ENCODE results near the gene ATP12A. TPM values are rescaled to one million over a fixed set of nuclear protein-coding genes. Genes with fewer than 3 reads are reported as not detected.

ATP12A gene
- total RNA-seq, 1 experiment from 2014 or later, result not detected

- Histone ChIP-seq H3K9ac (ENCODE audit: low read length) (no peak overlapping the region), H3K9me2 (replicated peaks; ENCODE audit: insufficient read depth, low read length) (no peaks in the 10 kb centered on the region), H3K4me1 (ENCODE audit: low read length) (peaks cover 8% of the 10 kb centered on the region), H3K36me3 (ENCODE audit: insufficient read depth, low read length) (no peaks in the 10 kb centered on the region), H4K20me1 (ENCODE audit: insufficient read depth, low read depth, low read length) (no peaks in the 10 kb centered on the region), H2AFZ (ENCODE audit: low read length) (no peak overlapping the region), H3K27me3 (ENCODE audit: low read length) (no peaks in the 10 kb centered on the region), H3K27ac (ENCODE audit: low read length) (no peak overlapping the region), H3K4me2 (ENCODE audit: low read depth, low read length, poor library complexity, severe bottlenecking) (no peak overlapping the region), H3K4me3 (ENCODE audit: low read length) (no peak overlapping the region), H3K9me3 (ENCODE audit: low read length) (no peaks in the 10 kb centered on the region), H3K79me2 (ENCODE audit: low read length) (no peaks in the 10 kb centered on the region)
- DNase-seq, result no peak
Measured at GRCh38 chr13:24644036-24644435, 36.2 kb upstream of the ATP12A start.

DNA sequence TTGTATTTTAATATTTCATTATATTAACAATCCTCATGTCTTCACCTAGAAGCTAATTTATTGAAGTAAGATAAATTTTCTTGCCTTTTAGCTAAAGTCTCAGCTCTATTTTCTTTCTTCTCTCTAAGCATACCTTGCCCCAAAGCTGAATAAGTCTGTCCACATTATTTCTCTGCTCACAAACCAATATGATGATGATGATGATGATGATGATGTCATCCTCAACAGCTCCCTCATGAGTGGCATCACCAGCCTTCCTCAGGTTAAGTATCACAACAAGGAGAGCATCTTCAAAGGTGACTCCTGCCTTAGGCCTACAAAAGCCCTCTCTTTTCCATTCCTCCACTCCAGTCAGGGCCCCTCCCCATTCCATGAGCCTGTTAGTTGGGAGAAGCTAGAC is 31.9 kb upstream of the ATP12A start:
- H3K36me3 ChIP-seq (ENCODE audit: insufficient read depth, low read length), result no peaks in the 10 kb centered on the region
- H3K27me3 ChIP-seq (ENCODE audit: low read length), result no peaks in the 10 kb centered on the region
- no peak overlapping the region for H3K9ac ChIP-seq (ENCODE audit: low read length)
- no peaks in the 10 kb centered on the region for H4K20me1 ChIP-seq (ENCODE audit: insufficient read depth, low read depth, low read length)
- no peaks in the 10 kb centered on the region for H3K9me2 ChIP-seq (replicated peaks; ENCODE audit: insufficient read depth, low read length)
- no peak overlapping the region for H3K4me2 ChIP-seq (ENCODE audit: low read depth, low read length, poor library complexity, severe bottlenecking)
- peaks cover 6% of the 10 kb centered on the region for H3K4me1 ChIP-seq (ENCODE audit: low read length)
- no peaks in the 10 kb centered on the region for H3K79me2 ChIP-seq (ENCODE audit: low read length)
- no peak overlapping the region for H3K4me3 ChIP-seq (ENCODE audit: low read length)
- no peak overlapping the region for H2AFZ ChIP-seq (ENCODE audit: low read length)
- no peaks in the 10 kb centered on the region for H3K9me3 ChIP-seq (ENCODE audit: low read length)
- no peak for DNase-seq
- no peak overlapping the region for H3K27ac ChIP-seq (ENCODE audit: low read length)

- Histone ChIP-seq H4K20me1 (ENCODE audit: insufficient read depth, low read depth, low read length) (no peaks in the 10 kb centered on the region), H3K4me1 (ENCODE audit: low read length) (no peaks in the 10 kb centered on the region), H3K4me3 (ENCODE audit: low read length) (no peak overlapping the region), H3K36me3 (ENCODE audit: insufficient read depth, low read length) (no peaks in the 10 kb centered on the region), H2AFZ (ENCODE audit: low read length) (no peak overlapping the region), H3K9me3 (ENCODE audit: low read length) (no peaks in the 10 kb centered on the region), H3K27me3 (ENCODE audit: low read length) (no peaks in the 10 kb centered on the region), H3K9ac (ENCODE audit: low read length) (no peak overlapping the region), H3K27ac (ENCODE audit: low read length) (no peak overlapping the region), H3K9me2 (replicated peaks; ENCODE audit: insufficient read depth, low read length) (no peaks in the 10 kb centered on the region), H3K4me2 (ENCODE audit: low read depth, low read length, poor library complexity, severe bottlenecking) (no peak overlapping the region), H3K79me2 (ENCODE audit: low read length) (no peaks in the 10 kb centered on the region)
- no peak for DNase-seq
Measured at GRCh38 chr13:24648983-24649687, 31.1 kb upstream of the ATP12A start.

DNA sequence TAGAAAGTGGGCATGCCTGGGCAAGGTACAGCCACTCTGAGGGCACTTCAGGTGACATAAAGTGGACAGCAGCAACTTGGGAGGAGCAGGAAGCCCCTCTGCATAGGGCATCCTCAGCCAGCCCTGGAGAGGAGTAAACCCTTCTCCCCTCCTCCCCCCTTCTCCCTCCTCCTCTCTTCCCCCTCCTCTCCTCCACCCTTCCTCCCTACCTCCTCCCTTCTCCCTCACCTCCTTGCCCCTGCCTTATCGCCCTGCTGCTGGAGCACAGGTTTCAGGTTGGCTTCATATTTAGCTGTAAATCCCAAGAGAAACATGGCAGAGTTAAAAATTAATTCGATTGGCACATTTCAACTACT is 30.5 kb upstream of the ATP12A start:
- DNase-seq, result no peak
- no peak overlapping the region for H3K4me3 ChIP-seq (ENCODE audit: low read length)
- H3K27ac ChIP-seq (ENCODE audit: low read length), result no peak overlapping the region
- H3K9ac ChIP-seq (ENCODE audit: low read length), result no peak overlapping the region
- no peak overlapping the region for H3K4me2 ChIP-seq (ENCODE audit: low read depth, low read length, poor library complexity, severe bottlenecking)
- H3K27me3 ChIP-seq (ENCODE audit: low read length), result no peaks in the 10 kb centered on the region
- no peaks in the 10 kb centered on the region for H3K79me2 ChIP-seq (ENCODE audit: low read length)
- H4K20me1 ChIP-seq (ENCODE audit: insufficient read depth, low read depth, low read length), result no peaks in the 10 kb centered on the region
- H2AFZ ChIP-seq (ENCODE audit: low read length), result no peak overlapping the region
- no peaks in the 10 kb centered on the region for H3K36me3 ChIP-seq (ENCODE audit: insufficient read depth, low read length)
- H3K4me1 ChIP-seq (ENCODE audit: low read length), result no peaks in the 10 kb centered on the region
- H3K9me3 ChIP-seq (ENCODE audit: low read length), result no peaks in the 10 kb centered on the region
- H3K9me2 ChIP-seq (replicated peaks; ENCODE audit: insufficient read depth, low read length), result no peaks in the 10 kb centered on the region

DNA sequence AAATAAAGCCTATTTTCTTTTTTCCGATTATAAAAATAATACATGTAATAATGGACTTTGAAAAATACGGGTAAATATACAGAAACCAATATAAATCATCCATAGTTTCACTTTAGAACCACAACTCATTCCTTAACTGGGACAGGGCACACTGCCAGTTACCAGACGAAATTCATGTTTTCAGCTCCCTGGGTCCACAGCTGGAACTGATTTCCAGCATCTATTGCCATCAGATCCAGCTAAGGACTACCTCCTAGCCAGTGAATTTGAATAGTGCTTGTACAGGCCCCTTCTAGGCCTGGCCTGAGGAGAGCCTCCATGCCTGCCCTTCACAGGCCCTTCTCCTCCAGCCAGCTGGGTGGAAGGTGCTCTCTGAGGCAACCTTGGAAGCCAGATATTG is 30.0 kb upstream of the ATP12A start:
- H3K4me2 ChIP-seq (ENCODE audit: low read depth, low read length, poor library complexity, severe bottlenecking), result no peak overlapping the region
- no peak overlapping the region for H3K4me3 ChIP-seq (ENCODE audit: low read length)
- no peaks in the 10 kb centered on the region for H3K27me3 ChIP-seq (ENCODE audit: low read length)
- H3K36me3 ChIP-seq (ENCODE audit: insufficient read depth, low read length), result no peaks in the 10 kb centered on the region
- no peak overlapping the region for H3K9ac ChIP-seq (ENCODE audit: low read length)
- H4K20me1 ChIP-seq (ENCODE audit: insufficient read depth, low read depth, low read length), result no peaks in the 10 kb centered on the region
- no peaks in the 10 kb centered on the region for H3K4me1 ChIP-seq (ENCODE audit: low read length)
- no peaks in the 10 kb centered on the region for H3K79me2 ChIP-seq (ENCODE audit: low read length)
- H3K9me2 ChIP-seq (replicated peaks; ENCODE audit: insufficient read depth, low read length), result no peaks in the 10 kb centered on the region
- H2AFZ ChIP-seq (ENCODE audit: low read length), result no peak overlapping the region
- no peak for DNase-seq
- no peaks in the 10 kb centered on the region for H3K9me3 ChIP-seq (ENCODE audit: low read length)
- H3K27ac ChIP-seq (ENCODE audit: low read length), result no peak overlapping the region

DNA sequence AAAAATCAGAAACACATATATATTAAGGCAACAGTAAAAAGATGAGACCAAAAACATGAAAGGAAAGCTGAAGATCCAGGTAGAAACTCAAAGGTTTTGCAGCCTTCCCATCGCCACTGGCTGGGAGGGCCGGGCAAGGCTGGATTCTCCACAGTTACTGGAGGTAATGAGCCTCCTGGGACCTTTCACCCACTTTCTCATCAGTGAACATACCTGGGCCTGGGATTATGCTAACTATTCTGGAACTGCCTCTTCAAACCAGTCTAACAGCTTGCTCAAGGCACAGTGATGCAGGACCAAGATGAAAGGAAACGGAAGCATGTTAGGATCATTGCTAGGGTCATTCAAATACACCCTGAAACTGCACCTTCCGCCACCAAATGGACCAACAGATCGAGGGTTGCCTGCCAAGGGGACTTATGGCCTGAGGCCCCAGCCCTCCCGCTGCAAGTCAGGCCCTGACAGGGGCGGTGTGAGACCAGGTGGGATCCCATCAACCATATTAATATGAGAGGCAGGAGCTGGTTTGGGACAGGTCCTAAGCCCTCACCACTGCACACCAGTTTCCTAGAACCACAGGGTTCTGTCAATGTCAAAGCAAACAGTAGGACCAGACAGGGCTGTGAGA is 28.4 kb upstream of the ATP12A start:
- Histone ChIP-seq H3K27me3 (ENCODE audit: low read length) (no peaks in the 10 kb centered on the region), H3K9me2 (replicated peaks; ENCODE audit: insufficient read depth, low read length) (no peaks in the 10 kb centered on the region), H3K9ac (ENCODE audit: low read length) (no peak overlapping the region), H3K4me2 (ENCODE audit: low read depth, low read length, poor library complexity, severe bottlenecking) (no peak overlapping the region), H3K4me1 (ENCODE audit: low read length) (no peaks in the 10 kb centered on the region), H3K27ac (ENCODE audit: low read length) (no peak overlapping the region), H4K20me1 (ENCODE audit: insufficient read depth, low read depth, low read length) (no peaks in the 10 kb centered on the region), H2AFZ (ENCODE audit: low read length) (no peak overlapping the region), H3K4me3 (ENCODE audit: low read length) (no peak overlapping the region), H3K9me3 (ENCODE audit: low read length) (no peaks in the 10 kb centered on the region), H3K36me3 (ENCODE audit: insufficient read depth, low read length) (no peaks in the 10 kb centered on the region), H3K79me2 (ENCODE audit: low read length) (no peaks in the 10 kb centered on the region)
- no peak for DNase-seq

DNA sequence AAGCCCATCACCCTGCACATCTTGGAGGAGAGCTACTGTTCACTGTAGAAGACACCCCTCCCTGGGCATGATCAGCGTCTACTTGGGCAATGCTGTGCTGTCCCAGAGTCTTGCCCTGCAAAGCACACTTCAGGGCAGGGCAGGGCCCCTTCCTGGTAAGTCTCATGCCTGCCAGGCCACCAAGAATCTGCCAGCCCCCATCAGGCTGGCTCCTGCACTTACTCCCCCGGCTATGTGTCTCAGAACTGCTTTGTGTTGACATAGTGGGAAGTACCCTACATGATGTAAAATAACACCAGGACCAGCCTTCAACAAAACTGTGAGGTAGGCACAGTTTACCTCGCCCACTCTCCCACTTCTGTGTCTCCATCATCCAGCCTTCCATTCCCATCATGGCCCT is 27.8 kb upstream of the ATP12A start:
- Histone ChIP-seq H3K36me3 (ENCODE audit: insufficient read depth, low read length) (no peaks in the 10 kb centered on the region), H3K9ac (ENCODE audit: low read length) (no peak overlapping the region), H3K9me3 (ENCODE audit: low read length) (no peaks in the 10 kb centered on the region), H3K9me2 (replicated peaks; ENCODE audit: insufficient read depth, low read length) (no peaks in the 10 kb centered on the region), H3K27ac (ENCODE audit: low read length) (no peak overlapping the region), H4K20me1 (ENCODE audit: insufficient read depth, low read depth, low read length) (no peaks in the 10 kb centered on the region), H3K4me2 (ENCODE audit: low read depth, low read length, poor library complexity, severe bottlenecking) (no peak overlapping the region), H3K27me3 (ENCODE audit: low read length) (no peaks in the 10 kb centered on the region), H2AFZ (ENCODE audit: low read length) (no peak overlapping the region), H3K4me1 (ENCODE audit: low read length) (no peaks in the 10 kb centered on the region), H3K79me2 (ENCODE audit: low read length) (no peaks in the 10 kb centered on the region), H3K4me3 (ENCODE audit: low read length) (no peak overlapping the region)
- DNase-seq, result no peak

DNA sequence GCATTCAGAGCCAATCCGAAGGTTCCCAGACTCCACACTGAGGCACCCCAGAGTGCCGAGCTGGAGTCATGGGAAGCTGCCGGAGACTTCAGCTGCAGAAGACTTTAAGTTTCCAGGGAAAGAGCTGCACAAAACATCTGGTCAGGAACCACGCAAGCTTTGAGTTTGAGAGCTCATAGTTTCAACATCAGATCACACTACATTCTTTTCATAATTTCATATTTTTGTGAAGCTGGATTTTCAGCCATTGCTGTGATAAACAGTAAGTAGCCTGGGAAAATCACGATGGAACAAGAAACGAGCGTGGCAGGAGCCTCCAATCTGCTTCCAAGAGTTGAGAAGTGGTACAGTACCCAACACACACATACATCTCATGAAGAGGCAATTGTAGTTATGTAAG is 25.5 kb upstream of the ATP12A start:
- no peaks in the 10 kb centered on the region for H3K27me3 ChIP-seq (ENCODE audit: low read length)
- no peak overlapping the region for H3K9ac ChIP-seq (ENCODE audit: low read length)
- H3K4me3 ChIP-seq (ENCODE audit: low read length), result no peak overlapping the region

More for the DNA sequence above, 25.5 kb upstream of the ATP12A start:
- Histone ChIP-seq H3K9me2 (replicated peaks; ENCODE audit: insufficient read depth, low read length) (no peaks in the 10 kb centered on the region), H3K4me2 (ENCODE audit: low read depth, low read length, poor library complexity, severe bottlenecking) (no peak overlapping the region), H2AFZ (ENCODE audit: low read length) (no peak overlapping the region), H4K20me1 (ENCODE audit: insufficient read depth, low read depth, low read length) (no peaks in the 10 kb centered on the region), H3K36me3 (ENCODE audit: insufficient read depth, low read length) (no peaks in the 10 kb centered on the region), H3K9me3 (ENCODE audit: low read length) (no peaks in the 10 kb centered on the region), H3K79me2 (ENCODE audit: low read length) (no peaks in the 10 kb centered on the region), H3K4me1 (ENCODE audit: low read length) (peaks cover 15% of the 10 kb centered on the region), H3K27ac (ENCODE audit: low read length) (no peak overlapping the region)
- DNase-seq, result no peak
